ENCODE measurements around the gene PTPRN2.
"Not testable (repeated sequence)": the region's sequence is repeated elsewhere in the genome, so short reads cannot be mapped to it uniquely, and the experiment has no call there.

The PTPRN2 gene

DNA sequence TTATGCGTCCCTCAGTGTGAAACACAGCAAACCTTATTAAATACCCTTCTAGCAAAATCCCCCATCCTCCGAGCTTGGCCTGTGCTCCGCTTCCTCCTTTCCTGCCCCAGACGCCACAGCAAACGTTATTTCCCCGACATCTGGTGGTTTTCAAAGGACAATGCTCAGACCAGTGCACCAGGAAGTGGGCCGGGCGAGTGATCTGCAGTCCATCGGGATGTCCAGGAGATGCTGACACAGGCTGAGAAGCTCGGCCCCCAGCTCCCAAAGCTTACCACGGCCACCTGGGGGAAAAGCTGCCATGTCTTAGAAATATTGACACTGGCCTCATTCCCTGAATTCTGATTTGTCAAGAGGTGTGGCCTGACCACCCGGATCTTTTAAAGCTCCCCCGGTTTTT lies 129.5 kb downstream of the PTPRN2 start:
- DNase-seq, result no peak

GRCh38 chr7:158457586-158457985 lies 130.0 kb downstream of the PTPRN2 start:
- not testable (repeated sequence) for DNase-seq

- DNase-seq, result no peak
Measured at GRCh38 chr7:158454631-158455030, 133.0 kb downstream of the PTPRN2 start.

DNA sequence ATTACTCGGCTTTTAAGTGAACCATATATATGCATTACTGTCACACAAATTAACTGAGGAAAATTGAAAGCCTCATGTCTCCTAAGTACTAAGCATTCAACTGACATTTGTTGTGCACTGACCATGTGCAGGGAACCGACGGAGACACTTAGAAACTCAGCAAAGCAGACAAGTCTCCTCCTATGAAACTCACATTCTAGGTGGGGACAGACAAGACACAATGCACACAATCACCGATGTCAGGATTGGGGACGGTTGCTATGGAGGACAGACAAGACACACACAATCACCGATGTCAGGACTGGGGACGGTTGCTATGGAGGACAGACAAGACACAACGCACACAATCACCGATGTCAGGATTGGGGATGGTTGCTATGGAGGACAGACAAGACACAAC lies 134.0 kb downstream of the PTPRN2 start:
- DNase-seq, result no peak

- DNase-seq, result no peak
Measured at GRCh38 chr7:158452331-158452730, 135.3 kb downstream of the PTPRN2 start.

DNA sequence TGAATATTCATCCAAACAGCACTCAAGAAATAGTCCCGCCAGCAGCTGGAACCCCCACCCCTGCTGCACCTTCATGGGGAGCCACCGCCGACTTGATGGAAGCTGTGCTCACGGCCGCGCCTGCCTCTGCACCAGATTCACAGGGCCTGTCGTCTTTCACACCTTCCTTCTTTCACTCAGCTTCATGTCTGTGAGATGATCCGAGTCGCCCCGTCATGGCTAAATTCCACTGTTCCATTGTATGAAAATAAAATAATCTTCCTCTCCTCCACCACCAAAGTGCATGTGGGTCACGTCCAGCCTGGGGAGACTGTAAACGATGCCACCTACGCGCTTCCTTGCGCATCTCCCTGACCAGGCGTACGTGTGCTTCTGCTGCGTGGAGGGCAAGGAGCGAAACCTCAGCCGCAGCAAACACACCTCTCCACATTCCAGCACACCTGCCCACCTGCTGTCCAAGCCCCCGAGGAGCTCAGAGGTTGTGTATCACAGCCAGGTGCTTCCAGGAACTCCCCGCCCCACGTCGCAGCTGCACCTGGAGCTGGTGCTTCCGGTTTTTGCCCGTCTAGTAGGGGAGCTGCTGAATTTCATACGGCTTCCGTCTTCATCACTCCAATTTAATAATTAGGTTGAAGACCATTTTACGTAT lies 137.0 kb downstream of the PTPRN2 start:
- no peak for DNase-seq

DNA sequence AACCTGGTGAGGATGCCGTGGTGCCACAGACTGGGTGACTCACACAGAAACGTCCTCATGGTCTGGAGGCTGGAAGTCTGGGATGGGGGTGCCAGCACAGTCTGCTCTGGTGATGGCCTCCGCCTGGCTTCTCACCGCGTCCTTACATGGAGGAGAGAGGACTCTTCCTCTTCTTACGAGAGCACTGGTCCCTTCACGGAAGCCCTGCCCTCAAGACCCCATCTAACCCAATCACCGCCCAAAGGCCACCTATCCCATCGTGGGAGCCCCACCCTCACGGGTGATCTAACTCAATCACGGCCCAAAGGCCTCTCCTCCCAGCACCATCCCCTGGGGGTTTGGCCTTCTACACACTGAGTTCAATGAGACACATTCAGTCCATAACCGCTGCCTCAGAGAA lies 137.7 kb downstream of the PTPRN2 start:
- no peak for DNase-seq

DNA sequence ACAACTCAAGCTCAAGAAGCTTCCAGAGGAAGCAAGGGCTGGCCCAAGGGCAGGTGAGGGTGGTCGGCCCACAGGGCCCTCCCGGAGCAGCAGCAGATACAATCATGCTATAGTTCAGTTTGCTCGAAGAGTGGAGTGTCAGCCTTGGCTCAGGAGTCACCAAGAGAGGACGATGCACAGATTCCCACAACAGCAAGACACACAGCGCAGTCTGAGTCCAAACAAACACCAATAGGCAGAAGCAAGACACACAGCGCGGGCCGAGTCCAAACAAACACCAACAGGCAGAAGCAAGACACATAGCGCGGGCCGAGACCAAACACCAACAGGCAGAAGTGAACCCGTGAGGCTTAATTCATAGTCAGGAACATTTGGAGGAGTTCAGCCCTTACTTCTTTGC lies 138.4 kb downstream of the PTPRN2 start:
- DNase-seq, result no peak

DNA sequence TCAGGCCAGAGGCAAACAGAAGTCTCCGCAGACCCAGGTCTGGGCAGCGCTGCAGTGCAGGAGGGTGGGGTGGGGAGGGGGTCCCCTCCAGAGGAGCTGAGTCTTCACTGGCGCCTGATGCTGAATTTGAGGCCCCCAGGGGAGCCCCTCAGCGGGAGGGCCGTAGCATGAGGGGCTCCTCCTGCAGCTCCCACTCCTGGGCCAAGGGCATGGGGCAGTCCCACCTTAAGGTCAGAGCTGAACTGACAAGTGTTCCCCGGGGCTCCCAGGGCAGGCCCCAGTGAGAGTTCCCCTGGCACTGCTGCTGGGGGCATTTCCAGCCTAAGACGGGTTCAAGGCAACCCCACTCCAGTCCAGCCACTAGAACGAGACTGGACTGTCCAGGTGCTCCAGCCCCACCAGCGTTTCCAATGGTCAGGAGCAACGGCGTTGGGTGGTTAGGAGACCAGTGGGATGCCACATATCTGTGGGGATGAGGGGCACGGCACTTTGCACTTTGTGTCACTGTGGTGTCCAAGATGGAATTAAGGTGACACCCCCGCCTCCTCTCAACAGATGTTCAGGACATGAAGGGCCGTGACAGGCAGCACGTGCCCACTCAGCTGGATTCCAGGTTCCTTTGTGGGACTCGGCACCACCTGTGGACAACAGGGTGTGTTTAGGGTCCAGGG lies 139.1 kb downstream of the PTPRN2 start:
- no peak for DNase-seq

GRCh38 chr7:158447506-158448171 lies 140.0 kb downstream of the PTPRN2 start:
- no peak for DNase-seq

DNA sequence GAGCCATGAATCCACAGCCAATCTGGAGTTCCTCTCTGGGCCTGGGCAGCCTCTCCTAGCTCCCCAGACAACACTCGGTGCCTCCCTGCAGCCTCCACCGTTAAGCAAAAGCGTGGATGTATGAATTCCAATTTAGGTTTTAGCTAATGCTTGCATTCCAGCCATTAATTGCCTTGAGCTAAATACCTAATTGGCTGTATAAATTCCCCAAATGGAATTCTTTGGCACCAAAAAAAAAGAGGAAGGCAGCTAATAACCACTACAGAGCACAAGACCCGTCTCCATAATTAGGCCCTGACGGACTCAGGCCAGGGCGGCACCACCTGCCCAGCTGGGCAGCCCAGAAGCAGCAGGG lies 140.5 kb downstream of the PTPRN2 start:
- no peak for DNase-seq

DNA sequence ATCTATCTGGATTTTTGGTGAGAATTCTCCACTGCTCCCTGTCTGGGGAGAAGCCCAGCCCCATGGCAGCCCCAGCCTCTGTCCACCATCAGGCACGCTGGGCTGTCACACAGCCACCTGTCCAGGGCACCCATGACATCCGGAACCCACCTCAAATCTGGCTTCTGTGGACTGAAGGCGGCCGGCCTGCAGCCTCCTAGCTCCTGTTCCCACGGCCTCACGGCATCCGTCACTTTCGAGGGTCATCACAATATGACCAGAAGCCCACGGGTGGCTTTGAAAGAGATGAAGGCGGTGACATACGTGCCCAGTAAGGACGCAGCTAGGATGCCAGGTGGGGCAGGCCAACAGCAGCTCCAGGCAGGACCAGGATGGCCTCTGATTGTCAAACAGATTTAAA lies 140.9 kb downstream of the PTPRN2 start:
- no peak for DNase-seq

GRCh38 chr7:158446281-158446680 lies 141.3 kb downstream of the PTPRN2 start:
- DNase-seq, result no peak

DNA sequence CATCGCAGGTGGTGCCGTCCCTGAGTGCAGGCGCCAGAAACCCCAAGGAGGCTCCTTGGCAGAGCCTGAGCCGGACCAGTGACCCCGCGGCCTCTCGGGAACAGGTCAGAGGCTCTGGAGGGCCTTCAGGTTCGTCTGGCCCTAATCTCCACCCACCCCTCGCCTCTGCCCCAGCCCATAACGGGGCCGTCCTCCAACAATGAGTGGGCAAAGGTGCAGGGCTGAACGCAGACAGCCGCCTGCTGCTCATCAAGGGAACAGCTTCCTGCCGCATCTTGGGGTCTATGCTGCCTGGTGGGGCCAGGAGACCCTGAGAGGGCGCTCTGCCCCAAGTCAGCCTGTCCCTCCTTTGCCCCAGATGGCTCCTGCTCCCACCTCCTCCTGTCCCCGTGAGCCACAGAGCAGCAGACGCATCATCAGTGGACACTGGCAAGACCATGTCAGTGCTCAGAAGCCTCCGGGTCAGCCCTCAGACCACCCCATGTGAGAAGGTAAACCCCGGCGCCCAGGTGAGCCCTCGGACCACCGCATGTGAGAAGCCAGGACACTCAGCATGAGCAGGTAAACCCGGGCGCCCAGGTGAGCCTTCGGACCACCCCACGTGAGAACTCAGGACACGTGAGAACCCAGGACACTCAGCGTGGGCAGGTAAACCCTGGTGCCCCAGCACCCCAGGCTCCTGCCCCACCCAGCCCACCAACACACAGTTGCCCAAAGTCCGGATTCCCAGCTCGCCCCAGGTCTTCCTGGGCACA lies 142.0 kb downstream of the PTPRN2 start:
- no peak for DNase-seq

- no peak for DNase-seq
Measured at GRCh38 chr7:158444501-158445420, 142.9 kb downstream of the PTPRN2 start.

DNA sequence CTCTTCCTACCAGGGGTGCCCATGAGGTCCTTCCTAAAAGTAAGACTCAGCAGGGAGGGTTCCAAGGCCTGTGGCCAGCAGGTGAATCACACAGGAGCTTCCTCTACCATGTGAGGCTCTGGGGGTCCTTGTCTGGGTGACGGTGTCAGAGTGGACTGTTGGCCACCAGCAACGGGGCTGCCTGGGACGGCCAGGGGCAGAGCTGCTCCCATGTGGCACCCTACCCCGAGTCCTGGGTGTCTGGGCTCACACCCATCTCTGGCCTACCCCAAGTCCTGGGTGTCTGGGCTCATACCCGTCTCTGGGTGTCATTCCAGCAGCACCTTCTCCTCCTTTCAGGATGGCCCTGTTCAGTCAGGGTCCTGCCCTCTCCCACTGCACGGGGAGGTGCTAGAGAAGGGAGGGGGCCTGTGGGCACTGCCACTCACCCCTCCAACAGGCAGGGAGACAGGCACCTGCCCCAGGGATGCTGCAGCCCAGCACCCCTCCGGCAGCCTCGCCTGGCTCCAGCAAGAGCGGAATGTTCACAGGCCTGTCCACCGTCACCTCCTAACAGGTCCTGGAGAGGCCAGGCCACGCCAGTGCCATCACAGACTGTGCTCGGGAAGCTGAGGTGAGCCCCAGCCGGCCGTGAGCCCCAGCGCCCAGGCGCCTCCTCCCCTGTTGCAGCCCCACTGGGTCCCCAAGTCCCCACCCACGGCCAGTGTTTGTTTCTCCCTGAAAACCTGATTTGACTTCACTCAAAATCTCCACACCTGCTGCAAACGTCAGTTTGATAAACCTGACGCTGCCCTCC lies 143.7 kb downstream of the PTPRN2 start:
- no peak for DNase-seq

- DNase-seq, result no peak
Measured at GRCh38 chr7:158443014-158443687, 144.5 kb downstream of the PTPRN2 start.

- DNase-seq, result no peak
Measured at GRCh38 chr7:158442260-158442659, 145.4 kb downstream of the PTPRN2 start.

DNA sequence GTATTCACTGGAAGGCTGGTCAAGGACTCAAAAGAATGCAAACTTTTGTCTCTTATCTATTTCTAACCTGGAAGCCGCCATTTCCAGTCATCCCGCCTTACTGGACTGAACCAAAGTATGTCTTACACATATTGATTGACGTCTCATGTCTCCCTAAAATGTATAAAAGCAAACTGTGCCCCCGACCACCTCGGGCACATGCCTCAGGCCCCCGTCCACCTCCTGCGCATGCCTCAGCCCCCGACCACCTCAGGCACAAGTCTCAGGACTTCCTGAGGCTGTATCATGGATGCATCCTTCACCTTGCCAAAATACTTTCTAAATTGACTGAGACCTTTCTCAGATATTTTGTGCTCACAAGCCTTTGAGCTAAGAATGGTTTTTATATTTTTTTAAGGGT lies 148.6 kb downstream of the PTPRN2 start:
- no peak for DNase-seq

- no peak for DNase-seq
Measured at GRCh38 chr7:158432369-158433341, 155.0 kb downstream of the PTPRN2 start.
